Activated B cell treated with CpG ODN at 0.5 μM for 24 hours (primary cell): Measurements from ENCODE around the gene TRA2B. TPM values are rescaled to one million over a fixed set of nuclear protein-coding genes. Genes with fewer than 3 reads are reported as not detected.

Experiments
- ATAC-seq: fragments of 200-7000 bp; cut with Tn5 transposase; one replicate; pipeline ENCODE4 v1.10.0; 2021; ENCODE audit warnings: low read depth, mild to moderate bottlenecking, moderate library complexity
- CTCF ChIA-PET: fragments of 350-600 bp; sonication (Branson Sonifier 250); formaldehyde crosslinking; loops from one replicate; lab custom pipeline; 2021; ENCODE audit warnings: antibody characterized with exemption; lab: Charles Lee
- POLR2A ChIA-PET: fragments of 350-600 bp; sonication (Branson Sonifier 250); formaldehyde crosslinking; loops from one replicate; lab custom pipeline; 2021; ENCODE audit warnings: antibody characterized with exemption; lab: Charles Lee
- DNase-seq: peaks from one replicate; pipeline ENCODE4 v3.0.0; 2022
- H3K27ac Mint-ChIP-seq: one replicate; pipeline ENCODE4 v1.8.0; 2020; ENCODE audit warnings: mixed read lengths
- H3K27me3 Mint-ChIP-seq: one replicate; pipeline ENCODE4 v1.8.0; 2021; ENCODE audit warnings: mixed read lengths
- H3K36me3 Mint-ChIP-seq: one replicate; pipeline ENCODE4 v1.8.0; 2021; ENCODE audit warnings: low read depth, mixed read lengths
- H3K4me1 Mint-ChIP-seq: one replicate; pipeline ENCODE4 v1.8.0; 2021; ENCODE audit warnings: mixed read lengths
- H3K4me3 Mint-ChIP-seq: one replicate; pipeline ENCODE4 v1.8.0; 2020; ENCODE audit warnings: mild to moderate bottlenecking, mixed read lengths
- H3K9me3 Mint-ChIP-seq: one replicate; pipeline ENCODE4 v1.8.0; 2020; ENCODE audit warnings: mixed read lengths
- intact Hi-C: fragments of 100-400 bp; cut with micrococcal nuclease; formaldehyde crosslinking; loops from one replicate; pipeline ENCODE4 v1.15.1; 2024
- total RNA-seq: library from RNA; stranded (reverse); gene quantifications from 2 replicates; pipeline ENCODE4 v1.2.3, GENCODE V29; 2022
- TF ChIP-seq, protein P1 (sequence below): fragments of 200-600 bp; IDR thresholded peaks from one replicate; pipeline ENCODE4 v1.8.0; 2022; ENCODE audit warnings: antibody characterized with exemption, mild to moderate bottlenecking

TRA2B gene
- total RNA-seq, 1 donor from 2014 or later: 219 TPM

DNA sequence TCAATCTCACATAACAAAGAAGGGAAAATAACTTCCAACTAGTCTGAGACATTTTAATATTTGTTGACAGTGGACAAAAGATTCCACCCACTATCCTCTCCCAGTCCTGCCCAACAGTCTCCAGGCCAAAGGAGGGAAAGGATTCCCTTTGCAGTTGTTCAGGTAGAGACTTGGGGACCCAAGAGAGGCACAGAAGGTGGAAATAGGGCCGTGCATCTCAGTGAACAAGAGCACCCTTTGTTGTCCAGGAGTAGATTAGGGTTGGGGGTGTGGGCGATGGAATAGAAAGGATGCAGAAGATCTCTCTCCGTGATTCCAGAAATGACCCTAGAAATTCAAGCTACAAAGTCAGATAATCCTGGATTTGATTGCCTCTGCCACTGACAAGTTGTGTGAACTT, 44.8 kb upstream of the TRA2B start:
- H3K9me3 Mint-ChIP-seq: no peaks in the 10 kb centered on the region
- intact Hi-C loops: loop anchor here (1.0 kb wide), 5 partner anchors 259 to 839 kb away; no protein-coding TSS in a partner anchor
- TF ChIP-seq, protein P1, sequence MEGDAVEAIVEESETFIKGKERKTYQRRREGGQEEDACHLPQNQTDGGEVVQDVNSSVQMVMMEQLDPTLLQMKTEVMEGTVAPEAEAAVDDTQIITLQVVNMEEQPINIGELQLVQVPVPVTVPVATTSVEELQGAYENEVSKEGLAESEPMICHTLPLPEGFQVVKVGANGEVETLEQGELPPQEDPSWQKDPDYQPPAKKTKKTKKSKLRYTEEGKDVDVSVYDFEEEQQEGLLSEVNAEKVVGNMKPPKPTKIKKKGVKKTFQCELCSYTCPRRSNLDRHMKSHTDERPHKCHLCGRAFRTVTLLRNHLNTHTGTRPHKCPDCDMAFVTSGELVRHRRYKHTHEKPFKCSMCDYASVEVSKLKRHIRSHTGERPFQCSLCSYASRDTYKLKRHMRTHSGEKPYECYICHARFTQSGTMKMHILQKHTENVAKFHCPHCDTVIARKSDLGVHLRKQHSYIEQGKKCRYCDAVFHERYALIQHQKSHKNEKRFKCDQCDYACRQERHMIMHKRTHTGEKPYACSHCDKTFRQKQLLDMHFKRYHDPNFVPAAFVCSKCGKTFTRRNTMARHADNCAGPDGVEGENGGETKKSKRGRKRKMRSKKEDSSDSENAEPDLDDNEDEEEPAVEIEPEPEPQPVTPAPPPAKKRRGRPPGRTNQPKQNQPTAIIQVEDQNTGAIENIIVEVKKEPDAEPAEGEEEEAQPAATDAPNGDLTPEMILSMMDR: no peak
- H3K27ac Mint-ChIP-seq: no peak overlapping the region
- ATAC-seq (no peak), DNase-seq (no peak)
- POLR2A ChIA-PET: interaction anchor here (1.1 kb wide), 1 partner anchor 632 kb away, joined by 4 read pairs; no protein-coding TSS in a partner anchor
- H3K36me3 Mint-ChIP-seq: no peaks in the 10 kb centered on the region
- H3K27me3 Mint-ChIP-seq: peaks cover 14% of the 10 kb centered on the region
- CTCF ChIA-PET: interaction anchor here (0.7 to 7.7 kb wide), 18 partner anchors 13 to 842 kb away, joined by 3 to 98 read pairs (median 4); partner anchors contain the start of gene AHSG
- H3K4me3 Mint-ChIP-seq: no peak overlapping the region
- H3K4me1 Mint-ChIP-seq: peaks cover 4% of the 10 kb centered on the region

DNA sequence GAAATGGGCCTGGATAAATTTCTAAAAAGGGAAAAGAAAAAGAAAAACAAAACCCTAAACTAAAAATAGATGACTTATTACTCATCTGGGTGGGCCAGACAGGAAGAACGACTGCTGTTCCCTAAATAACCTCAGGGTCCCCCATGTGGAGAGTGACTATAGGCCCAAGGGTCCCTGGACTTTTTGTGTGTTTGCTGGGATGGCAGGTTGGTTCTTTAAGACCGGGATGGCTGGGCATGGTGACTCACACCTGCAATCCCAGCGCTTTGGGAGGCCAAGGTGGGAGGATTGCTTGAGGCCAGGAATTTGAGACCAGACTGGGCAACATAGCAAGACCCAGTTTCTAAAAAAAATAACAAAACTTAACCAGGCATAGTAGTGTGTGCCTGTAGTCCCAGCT, 43.8 kb upstream of the TRA2B start:
- TF ChIP-seq, protein P1: no peak
- H3K27me3 Mint-ChIP-seq: peaks cover 14% of the 10 kb centered on the region
- no peaks in the 10 kb centered on the region for H3K9me3 Mint-ChIP-seq
- H3K27ac Mint-ChIP-seq: no peak overlapping the region
- no peaks in the 10 kb centered on the region for H3K36me3 Mint-ChIP-seq
- H3K4me1 Mint-ChIP-seq: peaks cover 10% of the 10 kb centered on the region
- DNase-seq: no peak
- ChIA-PET CTCF (interaction anchor here (0.5 to 7.7 kb wide), 10 partner anchors 38 to 840 kb away, joined by 3 to 98 read pairs (median 4); partner anchors contain the start of gene AHSG), POLR2A (no interaction called here)
- no peak overlapping the region for H3K4me3 Mint-ChIP-seq
- no peak for ATAC-seq
- intact Hi-C loops: no loop called here

DNA sequence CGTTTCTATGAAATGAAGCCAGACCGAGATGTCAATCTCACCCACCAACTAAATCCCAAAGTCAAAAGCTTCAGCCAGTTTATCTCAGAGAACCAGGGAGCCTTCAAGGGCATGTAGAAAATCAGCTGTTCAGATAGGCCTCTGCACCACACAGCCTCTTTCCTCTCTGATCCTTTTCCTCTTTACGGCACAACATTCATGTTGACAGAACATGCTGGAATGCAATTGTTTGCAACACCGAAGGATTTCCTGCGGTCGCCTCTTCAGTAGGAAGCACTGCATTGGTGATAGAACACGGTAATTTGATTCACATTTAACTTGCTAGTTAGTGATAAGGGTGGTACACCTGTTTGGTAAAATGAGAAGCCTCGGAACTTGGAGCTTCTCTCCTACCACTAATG, 41.9 kb upstream of the TRA2B start:
- ChIA-PET POLR2A (interaction anchor here (0.7 to 1.1 kb wide), 2 partner anchors 368 to 804 kb away, joined by 4 read pairs; partner anchors contain the start of gene EIF4A2), CTCF (interaction anchor here (0.7 to 7.7 kb wide), 5 partner anchors 13 to 636 kb away, joined by 3 to 98 read pairs (median 9); partner anchors contain the start of gene AHSG)
- no peak for ATAC-seq
- Mint-ChIP-seq H3K4me3 (no peak overlapping the region), H3K4me1 (peaks cover 10% of the 10 kb centered on the region), H3K9me3 (no peaks in the 10 kb centered on the region), H3K27ac (no peak overlapping the region), H3K36me3 (no peaks in the 10 kb centered on the region), H3K27me3 (peaks cover 14% of the 10 kb centered on the region)
- TF ChIP-seq, protein P1: no peak
- DNase-seq: no peak
- intact Hi-C loops: no loop called here

DNA sequence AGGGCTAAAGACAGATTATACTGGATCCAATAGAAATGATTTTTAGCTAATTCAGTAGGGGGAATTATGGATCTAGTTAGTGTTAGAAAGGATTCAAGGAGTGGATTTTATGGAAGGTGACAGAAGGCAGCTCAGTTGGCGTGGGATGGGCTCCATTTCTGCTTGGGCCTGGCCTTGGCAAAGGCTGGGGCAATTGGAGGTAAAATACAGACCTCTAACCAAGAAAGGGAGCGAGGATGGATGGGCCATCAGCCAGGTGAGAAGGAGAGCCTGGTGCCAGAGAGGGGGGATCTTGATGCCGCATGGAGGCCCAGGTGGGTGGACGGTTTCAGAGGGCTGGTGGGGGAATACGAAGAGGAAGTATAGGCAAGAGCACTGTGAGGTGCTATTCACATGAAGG, 40.7 kb upstream of the TRA2B start:
- ATAC-seq: no peak
- Mint-ChIP-seq H3K4me1 (peaks cover 8% of the 10 kb centered on the region), H3K27me3 (peaks cover 11% of the 10 kb centered on the region), H3K4me3 (no peak overlapping the region), H3K27ac (no peak overlapping the region), H3K36me3 (no peaks in the 10 kb centered on the region), H3K9me3 (no peaks in the 10 kb centered on the region)
- TF ChIP-seq, protein P1: no peak
- POLR2A ChIA-PET: no interaction called here
- CTCF ChIA-PET: interaction anchor here (1.0 to 7.7 kb wide), 6 partner anchors 35 to 637 kb away, joined by 3 to 98 read pairs (median 10); partner anchors contain the start of gene AHSG
- intact Hi-C loops: no loop called here
- DNase-seq: no peak

- H3K4me1 Mint-ChIP-seq: peaks cover 6% of the 10 kb centered on the region
- ATAC-seq (no peak), DNase-seq (no peak)
- intact Hi-C loops: loop anchor here (1.0 kb wide), 3 partner anchors 34 to 640 kb away; no protein-coding TSS in a partner anchor
- H3K27ac Mint-ChIP-seq: no peak overlapping the region
- ChIA-PET POLR2A (interaction anchor here (0.9 kb wide), 1 partner anchor 640 kb away, joined by 3 read pairs; no protein-coding TSS in a partner anchor), CTCF (interaction anchor here (0.7 to 7.7 kb wide), 5 partner anchors 34 to 638 kb away, joined by 3 to 98 read pairs (median 15); partner anchors contain the start of gene AHSG)
- no peak overlapping the region for H3K4me3 Mint-ChIP-seq
- TF ChIP-seq, protein P1: no peak
- no peaks in the 10 kb centered on the region for H3K36me3 Mint-ChIP-seq
- H3K27me3 Mint-ChIP-seq: peaks cover 7% of the 10 kb centered on the region
- H3K9me3 Mint-ChIP-seq: no peaks in the 10 kb centered on the region
Observed at GRCh38 chr3:185977679-185978040, 39.8 kb upstream of the TRA2B start.
